ENCODE data around the gene GRM4.

The GRM4 gene

DNA sequence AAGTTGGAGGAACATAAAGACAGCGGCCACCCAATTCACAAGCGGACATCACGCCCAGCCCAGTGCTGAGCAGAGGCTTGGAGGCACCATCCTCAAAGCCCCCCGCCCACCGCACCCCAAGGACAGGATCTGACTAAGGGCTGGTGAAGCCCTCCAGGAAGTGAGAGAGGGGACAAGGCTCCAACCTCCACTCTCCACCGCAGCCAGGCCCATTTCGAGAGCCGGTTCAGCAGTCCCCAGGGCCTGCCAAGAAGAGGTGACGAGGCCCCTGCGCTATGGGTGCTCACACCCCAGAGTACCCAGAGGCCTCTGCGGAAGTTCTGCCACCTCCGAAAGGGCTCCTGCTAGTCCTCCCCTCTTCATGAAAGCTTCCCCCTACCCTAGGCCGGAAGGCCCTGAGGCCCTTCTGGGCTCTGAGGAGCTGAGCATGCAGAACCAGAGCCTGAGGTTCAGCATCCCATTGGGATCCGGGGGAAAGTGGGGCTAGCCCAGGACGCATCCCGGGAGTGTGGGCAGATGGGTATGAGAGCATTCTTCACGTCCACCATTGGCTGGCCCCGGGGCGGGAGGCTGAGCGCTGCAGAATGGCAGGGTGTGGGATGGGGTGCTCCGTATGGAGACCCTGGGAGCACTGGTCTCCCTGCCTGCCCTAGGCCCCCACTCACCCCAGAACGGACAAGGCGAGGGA, 2.5 kb downstream of the GRM4 start:
- DNase-seq (ENCODE audit: low read depth in 1 of 2, low spot score in 1 of 2) = no peak

DNA sequence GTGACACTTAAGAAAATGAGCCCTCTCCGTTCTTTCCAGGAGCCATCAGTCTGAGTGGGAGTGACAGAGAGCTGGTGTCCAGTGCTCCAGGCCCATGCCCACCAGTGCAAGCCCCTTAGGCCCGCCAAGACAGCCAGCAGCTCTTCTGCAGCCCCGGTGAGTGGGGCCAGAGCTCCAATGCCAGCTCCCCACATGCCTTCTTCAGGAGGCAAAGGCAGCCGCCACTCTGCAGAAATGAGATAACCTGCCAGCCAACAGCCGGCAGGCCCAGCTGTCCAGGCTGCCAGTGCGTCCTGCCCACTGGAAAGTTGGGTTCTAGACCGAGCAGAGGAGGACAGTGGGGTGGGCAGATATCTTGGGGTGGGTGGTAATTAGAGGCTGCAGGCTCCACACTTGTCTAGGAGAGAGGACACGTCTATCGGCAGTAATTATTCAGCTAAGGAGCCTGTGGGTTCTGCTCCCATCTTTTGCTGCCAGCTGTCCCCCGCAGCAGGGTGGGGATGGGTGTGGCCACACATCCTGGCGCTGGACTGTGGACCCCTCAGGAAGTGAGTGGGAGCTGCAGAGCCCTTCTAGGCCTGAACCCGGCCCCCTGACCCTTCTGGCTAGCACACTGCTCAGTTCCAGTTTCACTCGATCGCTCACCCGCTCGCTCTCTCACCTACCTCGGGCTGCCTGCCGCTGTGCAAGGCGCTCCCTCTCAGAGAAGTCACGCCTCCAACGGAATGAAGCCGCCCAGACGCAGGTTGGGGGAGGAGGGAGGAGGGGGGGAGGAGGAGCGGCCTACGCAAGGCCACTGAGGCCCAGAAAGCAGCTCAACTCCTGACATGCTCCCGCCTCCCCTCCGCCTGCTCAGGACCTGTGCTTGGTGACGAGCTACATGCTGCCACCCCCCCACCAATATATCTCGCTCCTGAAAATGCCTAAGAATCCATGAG, 3.6 kb downstream of the GRM4 start:
- no peak for DNase-seq (ENCODE audit: low read depth in 1 of 2, low spot score in 1 of 2)

DNA sequence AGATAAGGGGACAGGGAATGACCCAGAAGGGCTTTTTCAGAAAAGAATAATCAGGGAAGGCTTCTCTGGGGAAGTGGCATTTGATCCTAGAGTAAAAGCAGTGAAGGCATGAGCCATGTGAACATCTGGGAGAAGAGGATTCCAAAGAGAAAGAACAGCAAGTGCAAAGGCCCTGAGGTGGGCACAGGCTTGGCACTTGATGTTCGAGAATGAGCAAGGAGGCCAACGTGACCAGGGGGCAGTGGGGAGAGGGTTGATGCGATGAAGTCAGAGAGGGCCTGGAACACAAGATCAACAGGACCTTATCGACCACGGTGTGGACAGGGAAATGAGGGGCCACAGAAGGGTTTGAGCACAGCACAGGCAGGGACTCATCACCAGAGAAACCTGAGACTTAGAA, 5.8 kb downstream of the GRM4 start:
- DNase-seq (ENCODE audit: low read depth in 1 of 2, low spot score in 1 of 2) = no peak

DNA sequence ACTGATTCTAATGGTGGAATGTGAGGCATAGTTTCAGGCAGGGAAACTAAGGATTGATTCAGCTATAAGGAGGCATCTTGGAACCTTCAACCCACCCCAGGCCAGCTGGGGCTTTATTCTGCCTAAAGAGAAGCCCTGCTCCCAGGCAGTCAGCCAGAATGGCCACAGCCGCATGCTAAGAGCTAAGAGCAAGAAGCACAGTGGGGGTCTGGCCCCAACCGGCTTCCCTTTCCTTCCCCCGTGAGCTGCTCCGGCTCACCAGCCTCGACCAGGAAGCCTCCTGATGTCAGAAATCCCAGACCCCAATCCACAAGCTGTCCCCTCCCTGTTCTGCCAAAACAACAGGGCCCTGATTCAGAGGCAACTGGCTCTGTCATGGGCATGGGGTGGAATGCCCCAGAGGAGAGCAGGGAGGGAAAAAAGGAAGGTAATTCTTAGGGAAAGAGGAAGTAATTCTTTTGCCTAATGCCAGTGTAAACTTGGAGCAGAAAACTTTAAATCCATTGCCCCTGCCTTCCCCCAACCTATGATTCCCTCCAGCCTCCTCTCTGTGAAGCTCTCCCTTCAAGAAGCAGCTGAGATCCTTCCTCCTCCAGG, 6.9 kb downstream of the GRM4 start:
- DNase-seq (ENCODE audit: low read depth in 1 of 2, low spot score in 1 of 2) = no peak

DNA sequence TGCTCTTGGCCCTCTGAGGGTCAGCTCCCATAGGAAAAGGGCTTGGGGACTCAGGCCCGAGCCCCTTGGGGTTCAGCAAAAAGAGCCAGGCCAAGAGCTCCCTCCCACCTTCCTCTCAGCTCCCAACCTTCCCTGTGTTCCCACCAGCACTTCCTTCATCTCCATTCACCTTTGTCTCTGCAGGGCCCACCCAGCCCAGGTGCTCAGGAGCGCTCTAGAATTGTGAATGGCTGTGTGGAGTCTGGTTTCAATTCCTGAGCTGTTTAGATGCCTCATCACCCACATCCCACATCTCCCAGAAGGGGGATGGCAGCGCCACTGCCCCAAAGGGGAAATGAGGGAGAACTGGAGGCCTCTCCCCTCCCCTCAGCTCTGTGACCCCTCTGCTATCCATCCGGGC, 7.7 kb downstream of the GRM4 start:
- no peak for DNase-seq (ENCODE audit: low read depth in 1 of 2, low spot score in 1 of 2)

DNA sequence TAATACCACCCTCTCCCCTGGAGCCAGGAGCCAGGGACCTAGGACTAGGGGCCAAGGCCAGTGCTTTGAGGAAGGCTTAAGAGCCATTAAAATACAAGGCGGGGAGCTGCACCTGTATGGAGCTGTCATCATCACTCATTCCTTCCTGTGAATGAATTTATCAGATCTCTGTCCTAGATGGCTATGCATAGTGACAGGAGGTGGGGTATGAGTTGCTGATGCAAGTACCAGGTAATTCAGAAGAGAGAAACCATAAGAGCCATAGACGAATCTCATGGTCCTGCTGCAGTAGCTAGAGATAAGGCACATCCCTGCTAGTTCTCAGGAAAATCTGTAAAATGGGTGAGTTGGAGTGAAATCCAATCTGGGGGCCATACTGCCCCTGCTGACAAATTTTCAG, 10.3 kb downstream of the GRM4 start:
- no peak for DNase-seq (ENCODE audit: low read depth in 1 of 2, low spot score in 1 of 2)

DNA sequence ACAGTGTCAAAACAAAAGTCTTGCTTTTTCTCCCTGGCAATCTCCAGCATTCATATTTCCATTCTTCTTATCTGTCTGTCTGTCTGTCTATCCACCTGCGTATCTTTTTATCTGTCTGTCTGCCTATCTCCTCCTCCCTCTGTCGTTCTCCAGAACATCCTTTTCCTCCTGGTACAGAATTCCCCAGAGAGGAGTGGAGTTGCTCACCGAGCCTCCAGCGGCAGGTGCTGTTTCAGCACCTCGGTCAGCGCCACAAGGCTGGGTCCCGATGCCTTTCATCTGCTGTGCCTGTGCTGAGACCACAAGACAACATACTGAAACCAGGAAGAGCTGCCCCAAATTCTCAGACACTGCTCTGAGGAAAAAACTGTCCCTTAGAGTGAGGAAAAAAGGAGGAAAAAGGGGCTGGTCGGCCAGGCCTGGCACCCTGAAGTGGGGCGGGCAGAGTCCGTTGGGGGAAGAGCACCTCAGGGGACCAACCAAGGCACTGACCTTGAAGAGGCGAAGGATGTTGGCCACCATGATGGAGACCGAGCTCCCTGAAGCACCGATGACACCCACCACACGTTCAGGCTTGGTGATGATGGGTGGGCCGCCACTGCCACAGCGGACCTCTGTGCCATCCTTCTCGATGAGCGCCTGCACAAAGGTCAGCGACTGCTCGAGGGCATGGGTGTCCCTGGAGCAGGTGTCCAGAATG, 13.3 kb downstream of the GRM4 start:
- no peak for DNase-seq (ENCODE audit: low read depth in 1 of 2, low spot score in 1 of 2)

DNA sequence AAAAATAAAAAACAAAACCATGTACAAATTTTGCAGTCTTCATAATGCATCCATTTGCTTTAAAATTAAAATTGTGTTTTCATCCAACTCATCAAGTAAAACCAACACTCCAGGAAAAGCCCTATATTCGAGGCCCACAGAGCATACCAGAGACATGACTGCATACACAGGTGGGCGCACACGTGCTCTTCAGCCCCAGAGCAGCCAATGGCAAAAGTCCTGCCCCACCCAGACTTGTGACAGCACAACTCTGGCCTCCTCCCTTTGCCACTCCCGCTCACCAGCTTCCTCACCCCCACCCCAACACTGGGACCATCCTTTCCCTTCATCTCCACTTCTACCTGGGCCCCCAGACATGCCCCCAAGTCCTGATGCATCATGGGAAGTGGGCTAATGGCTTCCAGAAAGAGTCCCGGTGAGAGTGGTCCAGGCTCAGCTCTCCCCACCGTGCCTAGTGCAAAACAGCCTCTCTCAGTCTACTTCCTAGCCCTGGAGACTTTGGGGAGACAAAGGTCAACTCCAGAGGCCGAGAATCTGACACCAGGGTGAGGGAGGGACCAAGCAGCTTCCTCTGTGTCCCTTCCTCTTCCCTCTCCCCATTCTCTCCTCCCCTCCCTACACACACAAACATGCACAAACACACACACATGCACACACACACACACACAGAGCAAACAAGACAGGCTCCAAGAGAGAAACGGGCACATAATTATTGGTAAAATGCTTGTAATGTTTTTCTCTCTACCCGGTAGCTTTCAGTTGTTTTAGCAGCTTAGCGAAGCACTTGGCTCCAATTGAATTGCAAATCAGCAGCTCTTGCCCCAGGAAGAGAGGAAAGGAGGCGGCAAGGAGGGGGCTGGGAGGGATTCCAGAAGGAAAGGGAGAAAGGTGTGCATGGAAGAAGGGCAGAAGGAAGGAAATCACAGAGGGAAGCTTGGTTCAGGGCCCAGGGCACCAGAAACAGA, 14.3 kb downstream of the GRM4 start:
- DNase-seq (ENCODE audit: low read depth in 1 of 2, low spot score in 1 of 2) = no peak

DNA sequence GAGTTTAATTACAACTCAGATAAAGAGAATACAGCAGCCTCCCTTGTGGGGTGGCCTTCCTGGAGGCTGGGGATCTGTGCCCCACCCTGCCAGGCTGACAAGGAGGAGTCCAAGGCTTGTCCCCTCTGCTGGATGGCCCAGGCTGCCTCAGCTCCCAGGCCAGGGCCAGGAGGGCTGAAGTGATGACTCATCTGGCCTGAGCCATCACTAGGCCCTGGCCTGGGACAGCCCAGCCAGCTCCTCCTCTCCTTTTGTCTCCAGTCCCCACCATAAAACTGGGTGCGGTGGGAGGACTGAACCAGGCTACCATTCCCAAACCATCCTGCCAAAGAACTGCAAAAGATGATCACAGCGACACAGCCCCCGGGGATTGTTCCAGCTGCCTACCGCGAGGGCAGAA, 15.0 kb downstream of the GRM4 start:
- no peak for DNase-seq (ENCODE audit: low read depth in 1 of 2, low spot score in 1 of 2)

DNA sequence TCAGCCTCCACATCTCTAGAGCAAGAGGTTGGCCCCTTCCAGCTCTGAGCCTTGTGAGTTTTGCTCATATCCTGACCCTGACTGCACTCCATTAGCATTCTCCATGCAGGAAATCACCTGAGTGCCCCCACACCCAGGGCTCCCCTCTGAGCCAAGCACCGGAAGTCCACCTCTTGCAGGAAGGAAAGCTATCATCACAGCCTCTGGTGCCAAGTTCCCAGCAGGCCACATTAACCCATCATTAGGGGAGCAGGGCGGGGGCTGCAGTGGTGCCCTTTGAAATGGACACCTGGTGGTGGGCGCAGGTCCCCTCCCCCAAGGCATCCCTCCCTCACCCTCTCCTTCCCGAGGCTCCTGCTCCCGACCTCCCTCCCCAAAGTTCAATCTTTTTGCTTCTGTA, 16.1 kb downstream of the GRM4 start:
- no peak for DNase-seq (ENCODE audit: low read depth in 1 of 2, low spot score in 1 of 2)

DNA sequence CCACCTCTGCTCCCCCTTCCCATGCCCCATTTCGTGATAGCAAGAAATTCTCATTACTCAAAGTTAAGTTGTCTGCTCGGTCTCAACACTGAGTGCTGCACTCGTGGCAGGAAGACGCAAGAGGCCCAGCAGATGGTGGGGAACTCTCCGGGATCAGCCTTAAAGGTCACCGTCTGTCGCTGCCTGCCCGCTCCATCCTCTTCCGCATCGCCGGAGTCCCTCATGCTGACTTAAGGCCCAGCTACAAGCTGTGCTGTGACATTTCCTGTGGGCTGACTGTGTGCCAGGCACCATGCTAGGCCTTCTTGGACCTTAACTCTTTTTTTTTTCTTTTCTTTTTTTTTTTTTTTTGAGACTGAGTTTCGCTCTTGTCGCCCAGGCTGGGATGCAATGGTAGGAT, 17.8 kb downstream of the GRM4 start:
- no peak for DNase-seq (ENCODE audit: low read depth in 1 of 2, low spot score in 1 of 2)

DNA sequence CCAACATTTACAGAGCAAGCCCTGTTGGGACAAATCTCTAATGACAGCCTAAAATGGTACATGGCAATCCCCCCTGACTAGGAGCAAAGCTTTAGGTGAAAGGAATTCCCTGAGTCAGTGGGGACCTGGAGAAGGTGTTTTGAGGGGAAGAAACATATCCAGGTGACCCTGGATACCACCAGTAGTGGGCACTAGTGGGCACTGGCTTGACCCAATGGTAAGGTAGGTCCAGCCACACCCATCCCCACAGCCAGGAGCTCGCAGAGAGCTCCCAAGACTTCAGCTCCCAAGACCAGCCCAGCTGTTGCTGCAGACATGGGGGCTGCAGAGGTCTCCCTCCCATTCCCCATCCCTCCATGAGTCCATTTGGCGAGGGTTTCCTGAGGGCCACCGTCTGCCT, 19.5 kb downstream of the GRM4 start:
- DNase-seq (ENCODE audit: low read depth in 1 of 2, low spot score in 1 of 2) = no peak

DNA sequence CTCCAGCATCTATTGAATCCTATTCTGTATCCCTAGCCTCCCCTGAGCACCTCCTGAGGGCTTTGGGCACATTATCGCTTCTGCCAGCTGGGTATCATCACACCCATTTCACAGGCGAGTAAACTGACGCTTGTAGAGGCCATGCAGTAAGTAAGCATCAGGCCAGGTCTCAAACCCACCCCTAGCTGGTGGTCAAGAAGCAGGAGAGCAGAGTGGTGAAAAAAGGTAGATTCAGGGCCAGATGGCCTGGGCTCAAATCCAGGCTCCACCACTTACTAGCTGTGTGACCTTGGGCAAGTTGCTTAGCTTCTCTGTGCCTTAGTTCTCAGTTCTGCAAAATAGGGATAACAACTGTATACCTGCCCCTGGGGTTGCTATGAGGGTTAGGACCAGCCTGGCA, 19.9 kb downstream of the GRM4 start:
- no peak for DNase-seq (ENCODE audit: low read depth in 1 of 2, low spot score in 1 of 2)

DNA sequence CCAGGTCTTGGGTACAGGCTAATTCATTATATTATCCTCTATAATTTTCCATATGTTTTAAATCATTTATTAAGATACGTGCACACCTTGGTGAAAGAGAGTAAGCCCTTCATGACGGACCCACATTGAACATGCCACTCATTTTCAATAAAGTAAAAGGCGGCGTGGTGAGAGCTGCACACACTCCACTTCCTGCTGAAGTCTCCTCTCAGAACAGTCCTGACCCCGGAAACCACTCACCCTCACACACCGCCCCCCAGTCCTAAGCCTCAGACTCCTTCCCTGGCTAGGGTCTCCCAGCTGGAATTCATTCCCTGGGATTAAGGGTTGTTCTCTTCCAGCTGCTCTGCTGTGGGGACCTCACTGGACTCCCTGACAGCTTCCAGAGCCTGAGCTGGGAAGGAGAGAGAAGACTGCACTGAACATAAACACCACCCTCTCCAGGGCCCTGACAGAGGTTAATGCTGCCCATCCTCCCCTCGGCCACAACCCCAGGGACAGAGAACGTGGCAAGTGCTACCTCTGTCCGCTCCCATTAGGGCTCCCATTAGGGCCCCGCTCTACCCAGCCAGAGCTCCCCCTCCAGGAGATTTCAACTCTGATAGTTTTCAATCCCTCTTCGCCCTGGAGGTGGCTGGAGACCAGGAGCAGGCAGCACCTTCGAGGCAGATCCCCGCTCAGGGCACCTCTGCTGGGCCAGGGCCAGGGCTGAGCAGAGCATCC, 24.8 kb downstream of the GRM4 start:
- DNase-seq (ENCODE audit: low read depth in 1 of 2, low spot score in 1 of 2) = no peak

DNA sequence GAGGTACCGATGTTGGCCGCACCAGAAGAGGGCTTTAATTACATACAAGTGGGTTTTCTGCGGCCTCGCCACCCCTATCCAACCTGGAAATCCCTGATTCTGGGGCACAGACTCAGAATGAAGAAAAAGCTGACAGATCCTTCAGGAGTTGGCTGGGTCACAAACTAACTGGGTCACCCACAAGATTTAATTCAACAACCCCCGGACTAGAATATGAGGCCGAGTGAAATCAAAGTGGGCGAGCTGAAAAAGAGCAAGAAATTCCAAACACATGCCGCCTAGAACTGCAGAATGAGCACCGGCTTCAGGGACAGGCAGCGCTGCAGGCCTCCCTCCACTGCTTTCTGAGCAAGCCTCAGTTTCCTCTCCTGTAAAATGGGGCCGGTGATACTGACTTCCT, 30.0 kb downstream of the GRM4 start:
- no peak for DNase-seq (ENCODE audit: low read depth in 1 of 2, low spot score in 1 of 2)

DNA sequence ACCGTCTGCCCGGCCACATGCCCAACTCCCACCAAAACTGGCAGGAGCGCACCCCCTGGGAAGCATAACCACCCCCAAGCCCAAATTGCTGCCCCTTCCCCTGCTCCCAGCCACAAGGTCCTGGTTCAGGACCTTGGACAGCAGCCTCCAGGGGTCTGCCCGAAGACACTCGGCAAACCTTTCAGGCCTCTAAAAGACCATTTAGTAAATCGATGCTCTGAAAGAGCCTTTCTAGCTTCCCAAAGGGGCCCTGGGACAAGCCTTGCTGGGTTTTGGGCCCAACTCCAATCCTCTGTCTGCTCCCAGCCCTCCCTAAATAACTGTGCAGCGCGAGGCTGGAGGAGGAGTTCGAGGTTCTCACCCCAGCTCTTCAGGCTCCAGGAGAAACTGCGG, 30.5 kb downstream of the GRM4 start:
- no peak for DNase-seq (ENCODE audit: low read depth in 1 of 2, low spot score in 1 of 2)

DNA sequence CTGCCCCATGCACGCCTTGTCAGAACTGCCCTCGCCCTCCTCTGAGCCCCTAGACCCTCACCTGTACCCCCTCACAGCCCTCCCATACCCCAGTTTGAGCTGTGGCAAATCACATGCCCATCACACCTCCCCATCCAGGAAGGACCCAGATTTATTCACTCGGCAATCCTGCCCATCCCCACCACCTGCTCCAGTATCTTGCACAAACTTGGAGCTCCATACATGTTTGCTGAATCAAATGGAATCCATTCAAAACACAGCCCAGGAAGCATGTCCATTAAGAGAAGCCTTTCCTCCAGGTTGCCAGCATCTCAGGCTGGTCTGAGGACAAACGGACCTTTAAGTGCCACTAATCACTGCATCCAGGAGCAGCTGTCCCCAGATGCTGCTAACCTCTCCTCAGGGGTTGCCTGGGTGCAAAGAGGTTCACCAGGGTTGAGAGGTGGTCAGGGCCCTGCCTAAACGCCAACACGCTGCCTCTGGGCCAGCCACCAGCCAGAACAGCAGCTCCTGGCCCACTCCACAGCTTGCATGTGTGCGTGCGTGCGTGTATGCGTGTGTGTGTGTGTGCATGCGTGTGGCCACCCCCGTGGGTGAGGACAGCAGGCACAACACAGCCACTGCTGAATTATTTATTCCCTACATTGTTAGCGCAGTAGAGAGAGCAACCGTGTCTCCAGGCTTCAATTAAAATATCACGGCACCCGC, 31.0 kb downstream of the GRM4 start:
- DNase-seq (ENCODE audit: low read depth in 1 of 2, low spot score in 1 of 2) = no peak

DNA sequence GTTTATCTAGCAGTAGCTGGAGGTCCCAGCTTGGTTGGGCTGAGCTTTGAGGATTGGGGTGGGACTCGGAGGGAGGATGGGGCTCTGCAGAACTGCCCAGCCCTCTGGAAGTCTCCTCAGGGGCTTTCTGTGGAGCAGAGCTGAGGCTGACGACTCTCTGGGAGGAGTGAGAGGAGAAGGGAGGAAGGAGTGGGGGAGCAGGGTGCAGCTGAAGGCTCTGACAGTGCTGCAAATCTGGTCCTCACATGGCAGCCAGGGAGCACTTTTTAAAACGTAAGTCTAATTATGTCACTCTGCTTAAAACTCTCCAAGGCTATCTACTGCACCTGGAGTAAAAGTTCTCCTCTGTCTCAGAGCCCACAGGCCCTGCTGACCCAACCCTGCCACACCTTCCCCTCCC, 32.4 kb downstream of the GRM4 start:
- DNase-seq (ENCODE audit: low read depth in 1 of 2, low spot score in 1 of 2) = no peak

DNA sequence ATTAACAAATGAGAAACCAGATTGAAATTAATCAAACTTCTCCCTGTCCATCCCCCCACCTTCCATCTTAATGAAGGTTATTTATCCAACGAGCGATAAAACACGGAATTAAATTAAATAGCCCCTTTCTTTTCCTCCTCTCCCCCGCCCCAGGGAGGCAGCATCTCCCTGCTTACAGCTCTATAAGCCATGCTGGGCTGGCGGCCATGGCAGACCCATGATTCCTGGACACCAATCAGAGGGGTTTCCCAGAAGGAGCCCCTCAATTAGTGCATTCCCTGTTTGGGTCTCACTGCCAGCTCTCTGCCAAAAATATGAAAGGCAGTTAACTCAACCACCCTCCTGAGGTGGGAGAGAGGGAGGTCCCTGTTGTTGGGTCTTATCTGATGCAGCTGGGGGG, 33.8 kb downstream of the GRM4 start:
- no peak for DNase-seq (ENCODE audit: low read depth in 1 of 2, low spot score in 1 of 2)
